ENCODE data around the gene CCT5.
A peak's percentile ranks its signal among the peaks of the same experiment; 100 is the strongest.

Gene CCT5

DNA sequence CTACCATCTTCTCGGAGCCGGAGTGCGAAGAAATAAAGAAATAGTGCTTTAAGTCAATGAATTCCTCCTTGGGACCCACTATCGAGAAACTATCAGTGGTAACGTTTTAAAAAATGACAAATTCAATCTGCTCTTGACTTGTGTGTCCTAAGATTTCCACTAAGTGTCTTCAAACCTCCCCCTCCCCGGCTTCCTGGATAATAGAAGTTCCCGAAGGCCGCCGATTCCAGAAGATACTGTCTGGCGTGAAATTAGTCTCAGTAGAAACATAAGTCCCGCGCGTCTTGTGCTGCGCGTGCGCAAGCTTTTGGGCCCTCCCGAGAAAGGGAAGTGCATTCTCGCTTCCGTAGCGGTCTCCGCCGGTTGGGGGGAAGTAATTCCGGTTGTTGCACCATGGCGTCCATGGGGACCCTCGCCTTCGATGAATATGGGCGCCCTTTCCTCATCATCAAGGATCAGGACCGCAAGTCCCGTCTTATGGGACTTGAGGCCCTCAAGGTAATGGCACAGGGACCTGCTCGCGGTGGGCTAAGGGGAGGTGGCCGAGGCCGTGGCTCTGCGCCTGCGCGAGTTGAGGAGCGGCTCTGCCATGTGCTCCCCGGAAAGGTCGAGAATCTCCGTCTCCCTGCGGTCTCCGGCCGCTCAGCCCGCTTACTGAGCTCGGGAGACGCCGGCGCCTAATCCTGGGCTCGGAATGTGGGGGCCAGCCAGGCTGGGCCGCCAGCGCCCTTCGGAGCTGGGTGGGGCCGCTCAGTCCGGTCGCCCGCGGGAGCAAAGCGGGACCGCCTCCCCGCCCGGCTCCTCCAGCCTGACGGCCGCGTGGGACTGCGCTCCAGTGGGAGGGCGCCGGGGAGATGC lies at the start of gene CCT5:
CCT5 (plus strand) TSS at position 333 of the 858 bp plus-strand sequence; CDS start at position 394, 61 bp downstream.
- peak; percentile 95 for DNase-seq

DNA sequence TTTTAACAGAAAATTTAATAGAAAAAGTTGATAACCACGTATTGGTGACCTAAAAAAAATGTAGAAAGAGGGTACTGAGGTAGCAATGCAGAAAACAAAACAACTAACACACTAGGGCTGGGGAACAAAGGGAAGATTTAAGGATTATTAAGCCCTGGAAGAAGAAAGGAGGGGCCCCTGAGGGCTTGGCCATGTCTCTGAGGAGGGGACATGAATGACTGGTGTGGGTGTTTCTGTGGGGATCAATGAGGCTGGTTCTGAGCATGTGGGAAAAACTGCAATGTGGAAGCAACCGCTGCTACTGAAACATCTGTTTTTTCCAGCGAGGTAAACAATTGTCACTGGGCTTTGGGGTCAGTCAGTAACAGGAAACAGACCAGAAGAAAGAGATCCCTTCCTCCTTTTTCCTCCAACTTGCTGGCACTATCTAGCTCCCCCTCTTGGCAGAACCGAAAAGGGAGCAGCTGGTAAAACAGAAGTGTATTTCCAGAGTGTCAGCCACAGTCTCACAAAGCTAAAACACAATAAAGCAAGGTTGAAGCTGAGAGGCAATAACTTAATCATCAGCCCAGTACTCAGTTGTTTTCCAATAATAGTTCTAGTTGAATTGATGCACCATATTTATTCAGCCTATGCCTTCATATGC lies 48.7 kb upstream of the CCT5 start:
- DNase-seq, result no peak

DNA sequence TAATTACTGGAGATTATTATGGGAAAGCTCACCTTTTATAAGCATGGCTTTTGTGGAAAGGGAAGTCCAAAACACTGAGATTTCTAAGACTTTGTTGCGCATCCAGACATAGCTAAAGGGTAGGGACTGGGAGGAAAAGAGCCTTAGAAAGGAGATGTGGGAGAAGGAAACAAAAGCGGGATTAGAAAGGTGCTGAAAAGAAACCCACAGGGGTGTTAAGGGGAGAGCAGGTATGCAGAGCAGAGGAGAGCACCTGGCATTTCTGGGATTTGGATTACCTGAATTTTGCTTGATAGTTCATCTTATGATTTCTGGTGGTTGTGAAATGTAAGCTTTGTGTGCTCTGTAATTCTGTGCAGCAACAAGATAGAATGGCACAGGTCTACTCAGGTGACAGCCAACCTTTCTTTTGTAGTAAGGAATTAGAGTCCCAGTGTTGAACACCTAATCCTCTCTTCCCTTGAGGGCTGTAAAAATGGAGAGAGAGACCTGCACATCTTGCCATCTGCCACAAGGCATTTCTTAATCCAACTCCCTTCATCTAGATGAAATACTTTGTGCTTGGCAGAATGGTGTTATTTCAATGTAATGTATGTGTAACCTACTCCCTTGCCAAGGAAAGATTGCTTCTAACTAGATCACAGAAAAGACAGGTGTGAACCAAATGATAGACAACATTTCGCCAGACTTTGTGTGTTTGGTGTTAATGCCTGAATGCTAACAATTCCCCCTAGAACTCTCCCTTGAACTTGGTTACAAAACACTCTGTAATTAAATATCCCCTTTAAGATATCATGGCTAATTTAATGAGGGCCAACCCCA lies 47.8 kb upstream of the CCT5 start:
- no peak for DNase-seq

DNA sequence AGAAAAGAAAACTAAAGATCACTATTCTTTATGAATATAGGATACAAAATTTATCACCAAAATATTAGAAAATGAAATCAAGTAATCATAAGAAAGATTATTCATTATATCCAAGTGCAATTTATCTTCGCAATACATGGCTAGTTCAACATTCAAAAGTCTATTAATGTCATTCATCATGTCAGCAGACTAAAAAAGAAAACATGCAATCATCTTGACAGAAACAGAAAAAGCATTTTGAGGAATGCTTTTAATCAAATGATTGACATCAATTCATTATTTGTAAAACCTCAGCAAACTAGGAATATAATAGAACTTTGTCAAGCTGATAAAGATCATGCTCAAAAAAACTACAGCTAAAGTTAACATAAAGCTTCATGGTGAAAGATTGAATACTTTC lies 41.1 kb upstream of the CCT5 start:
- no peak for DNase-seq

DNA sequence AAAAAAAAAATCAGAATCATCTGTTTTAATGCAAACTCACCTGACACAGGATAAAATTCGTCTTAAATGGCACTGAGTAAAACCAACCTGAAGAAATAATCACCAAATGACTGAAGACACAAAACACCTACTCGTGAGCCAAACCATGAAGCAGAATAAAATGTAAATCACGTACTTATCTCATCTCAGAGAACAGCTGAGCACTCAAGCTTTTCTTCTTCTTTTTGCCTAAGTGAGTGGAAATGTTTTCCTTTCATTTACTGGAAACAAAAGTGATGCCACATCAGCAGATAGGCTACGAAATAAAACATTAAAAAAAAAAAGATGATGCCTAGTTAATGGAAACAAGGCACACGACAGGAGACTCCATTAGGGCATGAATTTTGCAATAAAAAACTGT lies 36.8 kb upstream of the CCT5 start:
- no peak for DNase-seq

DNA sequence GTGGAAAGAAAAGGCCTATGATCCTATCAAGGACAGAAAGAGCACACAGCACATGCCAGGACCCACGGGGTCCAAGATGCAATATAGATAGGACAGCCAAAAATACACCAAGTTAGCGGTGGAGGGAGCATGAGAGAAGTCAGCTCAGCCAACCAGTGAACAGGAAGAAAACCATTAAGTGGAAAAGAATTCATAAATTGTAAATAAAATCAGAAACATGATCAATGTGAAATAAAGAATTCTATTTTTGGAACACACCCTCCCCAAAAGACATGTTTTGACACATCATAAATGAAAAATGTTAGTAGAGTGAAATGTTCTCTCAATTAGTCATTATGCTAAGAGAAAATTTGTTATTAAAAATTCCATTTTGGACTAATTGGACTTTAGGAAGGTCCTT lies 36.0 kb upstream of the CCT5 start:
- no peak for DNase-seq

DNA sequence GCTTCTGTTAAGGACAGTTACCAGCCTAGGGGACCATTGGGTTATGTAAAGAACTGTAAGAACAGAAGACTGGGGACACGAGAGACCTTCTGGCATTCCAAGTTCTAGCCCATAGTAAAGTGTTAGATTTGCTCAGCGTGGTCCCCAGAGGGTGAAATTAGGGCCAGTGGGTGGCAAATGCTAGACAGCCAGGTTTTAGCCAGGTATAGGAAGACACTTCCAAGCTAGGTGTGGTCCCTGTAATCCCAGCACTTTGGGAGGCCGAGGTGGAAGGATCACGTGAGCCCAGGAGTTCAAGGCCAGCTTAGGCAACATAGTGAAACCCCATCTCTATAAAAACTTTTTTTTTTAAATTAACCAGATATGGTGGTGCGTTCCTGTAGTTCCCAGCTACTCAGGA lies 34.7 kb upstream of the CCT5 start:
- no peak for DNase-seq

DNA sequence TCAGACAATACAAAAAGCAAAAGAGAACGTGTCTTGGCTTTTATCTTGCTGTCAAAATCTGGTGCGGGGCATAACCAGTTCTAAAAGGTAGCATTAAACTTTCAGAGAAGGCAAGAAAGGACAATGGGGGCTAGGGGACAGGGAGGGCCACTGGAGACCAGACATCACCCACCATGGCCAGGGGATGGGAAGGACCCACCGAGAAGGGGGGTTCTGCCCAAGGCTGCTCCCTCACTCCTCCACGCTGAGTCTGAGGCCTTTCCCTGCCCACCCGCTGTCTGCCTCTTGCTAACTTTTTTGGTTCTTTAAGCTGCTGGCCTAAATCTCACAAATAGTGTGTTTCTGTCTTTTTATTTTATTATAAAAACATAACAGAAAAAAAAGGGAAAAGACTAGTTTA lies 34.0 kb upstream of the CCT5 start:
- no peak for DNase-seq

DNA sequence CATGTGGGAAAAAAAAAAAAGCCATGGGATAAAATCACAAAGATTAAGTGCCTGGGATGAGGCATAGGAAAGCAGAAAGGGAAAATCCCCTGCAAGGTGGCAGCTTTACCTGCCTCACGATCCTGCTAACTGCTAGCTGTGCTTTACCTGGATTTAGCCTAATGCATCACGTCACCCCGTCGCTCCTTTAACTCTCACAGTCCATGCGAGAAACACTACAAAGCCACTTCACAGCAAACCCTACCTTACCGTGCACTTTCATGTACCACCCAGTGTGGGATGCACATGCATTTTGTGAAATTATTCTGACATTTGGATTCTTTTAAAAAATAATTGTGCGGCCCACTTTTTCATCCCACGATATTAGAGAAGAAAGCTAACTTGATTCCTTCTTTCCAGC lies 31.4 kb upstream of the CCT5 start:
- DNase-seq, result no peak

DNA sequence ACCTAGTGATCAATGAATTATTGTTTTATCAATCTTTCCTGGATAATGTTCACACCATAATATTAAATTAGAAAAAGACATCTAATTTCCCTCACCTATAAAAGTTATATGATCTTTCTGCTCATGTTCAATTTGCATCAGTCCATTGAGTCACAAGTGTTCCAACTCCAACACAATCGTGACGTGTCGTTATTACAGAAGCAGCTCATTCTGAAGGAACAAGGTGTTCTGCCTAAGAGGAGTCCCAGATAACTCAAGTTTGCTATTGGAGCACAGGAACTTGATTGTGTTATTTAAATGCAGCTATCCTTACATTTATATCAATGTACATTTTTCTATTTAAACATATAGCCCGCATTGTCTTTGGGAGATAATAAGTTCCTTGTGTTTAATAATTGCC lies 31.0 kb upstream of the CCT5 start:
- no peak for DNase-seq

DNA sequence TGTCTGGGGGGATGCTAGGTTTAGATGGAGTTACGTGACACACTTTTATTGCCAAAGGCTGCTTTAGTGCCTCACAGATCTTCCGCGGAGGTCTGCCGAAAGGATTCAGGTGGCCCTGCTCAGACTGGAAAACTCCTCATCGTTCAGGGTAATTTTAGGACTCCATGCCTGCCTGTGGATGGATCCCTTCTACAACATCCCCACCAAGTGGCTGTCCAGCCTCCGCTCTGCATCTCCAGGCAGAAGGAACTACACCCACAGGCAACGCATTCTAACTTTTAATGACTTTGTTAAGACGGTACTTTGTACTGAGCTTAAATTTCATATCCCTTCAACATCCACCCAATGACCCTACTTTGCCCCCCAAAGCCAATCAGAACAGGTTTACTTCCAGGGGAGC lies 29.8 kb upstream of the CCT5 start:
- DNase-seq, result no peak

DNA sequence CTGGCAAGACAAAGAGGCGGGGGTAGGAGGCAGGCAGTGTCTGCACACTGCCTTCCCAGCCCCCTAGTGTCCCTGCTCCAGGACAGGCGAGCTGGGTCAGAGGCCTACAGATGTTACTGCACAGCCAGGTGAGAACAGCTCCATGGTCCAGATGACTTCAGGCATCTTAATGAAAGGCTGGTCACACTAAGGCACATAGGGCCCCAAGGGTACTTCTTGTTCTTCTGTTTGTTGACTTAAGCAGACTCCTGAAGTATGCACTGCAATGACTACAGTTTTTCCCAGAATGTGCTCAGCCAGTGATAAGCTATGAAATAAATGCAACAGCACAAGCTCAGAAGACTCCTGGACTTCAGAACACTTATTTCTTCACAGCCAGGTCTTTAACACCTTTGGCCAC lies 27.8 kb upstream of the CCT5 start:
- no peak for DNase-seq

DNA sequence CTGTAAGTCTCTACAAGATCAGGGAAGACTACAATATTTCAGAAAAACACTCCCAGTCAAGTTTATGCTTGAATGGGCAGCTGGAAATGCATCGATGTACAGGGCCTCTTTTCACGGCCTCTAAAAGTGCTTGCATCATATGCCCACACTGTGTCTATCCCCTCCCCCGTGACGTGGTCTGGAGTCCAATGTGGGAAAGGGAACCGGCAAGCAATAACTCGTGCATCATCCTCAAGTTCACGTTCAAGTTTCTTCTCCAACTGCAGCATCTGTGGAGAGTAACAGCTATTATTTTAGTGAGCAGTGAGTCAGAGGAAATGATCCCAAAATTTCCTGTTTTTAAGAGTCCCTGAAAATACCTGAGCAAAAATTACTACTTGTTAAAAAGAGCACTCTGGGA lies 22.7 kb upstream of the CCT5 start:
- DNase-seq, result no peak

DNA sequence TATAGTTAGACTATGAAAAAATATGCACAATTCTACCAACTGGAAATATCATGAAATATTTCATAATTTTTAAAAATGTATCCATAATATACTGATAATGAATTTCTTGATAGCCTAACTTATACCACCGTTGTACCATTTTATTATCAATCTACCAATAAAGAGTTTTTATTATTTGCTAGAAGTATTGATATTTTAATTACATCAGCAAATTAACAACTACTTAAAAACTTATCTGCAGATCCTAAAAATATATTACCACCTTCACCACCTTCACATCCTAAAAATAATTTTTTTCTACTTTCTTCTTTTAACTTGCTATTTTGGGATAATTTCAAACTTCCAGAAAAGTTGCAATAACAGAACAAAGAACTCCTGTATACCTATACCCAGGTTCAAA lies 21.8 kb upstream of the CCT5 start:
- no peak for DNase-seq

DNA sequence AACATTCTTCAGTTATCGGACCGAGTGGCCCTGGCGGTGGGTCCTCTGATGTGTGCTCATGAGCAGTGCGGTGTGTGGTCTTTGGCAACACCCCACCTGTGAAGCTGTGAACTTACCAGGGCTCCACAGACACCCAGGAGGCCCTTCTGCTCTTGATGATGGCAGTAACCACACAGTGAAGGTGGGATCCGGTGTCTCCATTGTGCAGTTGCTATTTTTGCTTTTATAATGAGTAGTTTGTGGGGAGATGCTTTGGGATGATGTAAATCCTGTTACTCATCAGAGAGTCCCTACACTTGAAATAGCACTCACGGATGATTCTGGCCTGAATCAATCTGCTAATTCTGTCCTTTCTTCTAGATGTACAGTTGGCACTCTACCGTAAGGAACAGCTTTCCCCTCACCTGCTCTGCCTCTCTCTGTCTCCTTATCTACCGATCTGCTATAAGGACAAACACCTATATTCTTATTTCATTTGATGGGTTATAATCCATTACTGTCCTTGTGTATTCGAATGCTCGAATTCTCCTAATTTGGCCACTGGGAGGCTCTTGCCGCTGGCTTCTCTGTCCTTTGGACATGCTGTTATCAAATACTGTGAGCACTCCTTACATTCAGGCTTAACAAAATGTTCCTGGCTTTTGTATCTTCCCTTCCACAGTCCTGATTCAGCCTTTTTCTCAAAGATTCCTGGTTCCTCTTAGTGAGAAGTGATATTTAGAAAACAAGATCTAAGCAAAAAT lies 20.6 kb upstream of the CCT5 start:
- DNase-seq, result no peak

DNA sequence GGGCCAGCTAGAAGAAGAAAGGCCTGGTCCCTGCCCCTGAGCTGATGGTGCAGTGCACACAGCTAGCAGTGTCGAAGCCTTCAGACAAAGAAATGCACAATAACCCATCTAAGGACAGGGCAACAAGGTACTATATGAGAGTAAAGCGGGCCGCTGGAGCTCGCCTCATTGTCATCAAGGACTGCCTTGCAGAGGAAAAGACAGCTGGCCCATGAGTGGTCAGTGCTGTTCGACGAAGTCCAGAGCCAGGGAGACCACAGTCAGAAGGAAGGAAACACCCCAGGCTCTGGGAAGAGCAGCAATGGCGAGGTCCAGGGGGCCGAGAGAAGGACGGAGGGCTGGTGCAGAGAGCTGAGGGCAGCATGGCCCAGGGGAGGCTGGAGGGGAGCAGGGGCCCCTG lies 17.7 kb upstream of the CCT5 start:
- no peak for DNase-seq

DNA sequence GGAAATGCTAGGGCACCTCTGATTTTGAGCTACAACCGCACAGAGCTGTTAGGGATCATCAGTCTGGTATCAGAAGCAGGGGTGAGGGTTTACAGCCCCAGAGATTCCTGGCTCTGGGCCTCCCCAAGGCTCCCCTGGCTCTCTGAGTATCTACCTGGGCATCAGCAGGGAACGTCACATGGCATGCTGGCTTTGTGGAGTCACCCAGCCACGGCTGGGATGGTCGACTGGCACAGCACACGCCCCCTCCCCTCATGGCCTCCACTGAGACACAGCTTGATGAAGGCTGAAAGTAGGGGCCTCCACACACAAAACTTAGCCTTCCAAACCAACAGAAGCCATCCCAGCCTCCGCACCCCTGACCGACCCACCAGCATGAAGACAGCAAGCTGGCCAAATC lies 17.1 kb upstream of the CCT5 start:
- no peak for DNase-seq

DNA sequence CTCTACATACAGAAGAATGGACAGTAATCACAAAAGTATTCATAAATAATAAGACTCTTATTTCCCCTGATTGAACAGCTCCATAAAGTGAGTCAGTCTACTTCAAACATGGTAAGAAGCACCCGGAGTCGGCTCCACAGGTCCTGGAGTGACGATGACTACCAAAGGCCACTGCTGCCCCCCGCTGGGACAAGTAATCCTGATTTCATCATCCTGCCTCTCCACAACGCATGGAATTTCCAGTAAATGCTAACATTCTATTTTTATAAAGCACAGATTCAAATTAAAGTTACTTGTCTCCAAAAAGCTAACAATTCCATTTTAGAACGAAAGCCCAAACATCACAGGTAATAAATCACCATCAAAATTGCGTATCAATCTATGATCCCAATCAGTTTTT lies 16.6 kb upstream of the CCT5 start:
- no peak for DNase-seq

DNA sequence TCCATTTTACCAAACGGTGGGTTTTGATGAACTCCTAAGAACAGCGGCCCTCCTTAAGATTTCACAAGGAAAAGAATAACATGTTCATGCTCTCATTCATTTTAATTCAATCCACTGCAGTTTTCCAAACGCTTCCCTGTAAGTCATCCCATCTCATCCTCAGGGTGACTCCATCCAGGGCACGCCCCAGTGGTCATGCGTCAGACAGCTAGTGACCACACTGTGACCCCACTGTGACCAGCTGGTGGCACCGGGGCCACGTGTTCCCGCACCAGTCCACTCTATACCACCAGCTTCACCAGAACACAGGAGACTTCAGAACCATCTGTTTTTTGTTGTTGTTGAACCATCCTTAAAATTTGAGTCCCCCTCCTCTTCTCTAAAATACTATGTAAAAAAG lies 14.7 kb upstream of the CCT5 start:
- no peak for DNase-seq

DNA sequence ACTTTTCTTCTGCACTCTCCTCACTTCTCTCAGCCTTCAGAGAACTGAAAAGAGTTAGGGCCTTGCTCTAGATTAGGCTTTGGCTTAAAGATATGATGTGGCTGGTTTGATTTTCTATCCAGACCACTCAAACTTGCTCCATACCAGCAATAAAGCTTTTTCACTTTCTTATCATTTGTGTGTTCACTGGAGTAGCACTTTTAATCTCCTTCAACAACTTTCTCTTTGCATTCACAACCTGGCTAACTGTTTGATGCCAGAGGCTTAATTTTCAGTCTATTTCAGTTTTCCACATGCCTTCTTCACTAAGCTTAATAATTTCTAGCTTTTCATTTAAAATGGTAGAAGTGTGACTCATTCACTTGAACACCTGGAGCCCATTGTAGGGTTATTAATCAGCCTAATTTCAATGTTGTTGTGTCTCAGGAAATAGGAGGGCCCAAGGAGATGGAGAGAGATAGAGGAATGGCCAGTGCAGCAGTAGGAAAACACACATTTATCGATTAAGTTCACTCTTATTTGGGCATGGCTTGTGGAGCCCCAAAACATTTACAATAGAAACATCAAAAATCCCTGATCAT lies 6.3 kb upstream of the CCT5 start:
- no peak for DNase-seq

DNA sequence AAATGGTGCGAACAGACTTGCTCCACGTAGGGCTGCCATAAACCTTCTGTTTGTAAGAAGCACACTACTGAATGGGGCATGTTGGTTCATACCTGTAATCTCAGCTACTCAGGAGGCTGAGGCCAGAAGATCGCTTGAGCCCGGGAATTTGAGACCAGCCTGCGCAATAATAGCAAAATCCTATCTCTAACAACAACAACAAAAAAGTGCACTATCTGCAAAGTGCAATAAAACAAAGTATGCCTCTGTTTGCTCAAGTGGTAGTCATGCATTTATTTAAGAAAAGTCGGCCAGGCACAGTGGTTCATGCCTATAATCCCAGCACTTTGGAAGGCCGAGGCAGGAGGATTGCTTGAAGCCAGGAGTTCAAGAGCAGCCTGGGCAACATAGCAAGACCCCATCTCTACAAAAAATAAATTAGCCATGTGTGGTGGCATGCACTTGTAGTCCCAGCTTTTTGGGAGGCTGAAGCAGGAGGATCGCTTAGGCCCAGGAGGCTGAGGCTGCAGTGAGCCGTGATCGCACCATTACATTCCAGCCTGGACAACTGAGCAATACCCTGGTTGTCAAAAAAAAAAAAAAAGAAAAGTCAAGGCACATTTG lies 5.6 kb upstream of the CCT5 start:
- no peak for DNase-seq

DNA sequence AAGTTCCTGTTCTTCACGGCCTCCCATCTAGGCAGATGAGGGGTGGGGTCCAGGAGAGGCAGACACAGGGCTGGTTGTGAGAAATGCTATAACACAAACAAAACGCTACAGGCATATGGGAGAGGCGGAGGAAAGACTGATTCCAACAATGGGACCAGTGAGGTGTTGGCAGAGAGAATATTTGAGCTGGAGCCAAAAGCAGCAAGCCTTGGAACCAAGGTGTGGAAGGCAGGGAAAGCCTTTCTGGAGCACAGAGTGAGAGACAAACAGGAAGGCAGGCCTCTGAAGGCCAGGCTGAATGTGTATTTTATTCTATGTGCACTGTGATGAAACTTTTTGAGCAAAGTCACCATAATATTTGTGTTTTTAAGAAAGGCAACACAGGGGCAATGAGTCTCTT lies 3.3 kb upstream of the CCT5 start:
- DNase-seq, result no peak

All from CD4-positive, alpha-beta T cell treated with Interleukin-12 subunit alpha and Interleukin-12 subunit beta, for 1 hour (primary cell).